K562 (cell line): ENCODE measurements around the gene KYAT1. TPM values are rescaled to one million over a fixed set of nuclear protein-coding genes. Genes with fewer than 3 reads are reported as not detected.

Experiments used
- ATAC-seq: fragments of 200-7000 bp; cut with Tn5 transposase; 3 replicates; pipeline ENCODE4 v1.9.1; 2020; ENCODE audit warnings: moderate library complexity
- BruUV-seq: library from RNA; stranded (reverse); fragments of 400-500 nt; replicated peaks from 2 replicates; lab custom pipeline; 2021; lab: Mats Ljungman, UMichigan
- CTCF ChIA-PET: fragments of 300-600 bp; formaldehyde crosslinking; extraction: SDS; loops from one replicate; lab custom pipeline; 2021; ENCODE audit warnings: low intra/inter-chr PET ratio; lab: Yijun Ruan, JAX
- POLR2A ChIA-PET: fragments of 300-600, 350-650 bp; sonication (Branson Sonifier 250); formaldehyde crosslinking; extraction: SDS; loops from one replicate; lab custom pipeline; 2021; ENCODE audit warnings: antibody characterized with exemption, inconsistent platforms; lab: Yijun Ruan, JAX
- DNase-seq, 4 experiments: peaks; one replicate each; pipeline versions ENCODE4 v3.0.0 to v3.0.0-alpha.2; 2011 to 2018; ENCODE audit warnings: low spot score in 3 of 4, mixed read lengths in 3 of 4; ENCODE audit errors: extremely low read depth in 1 of 4
- FAIRE-seq: peaks from 2 replicates; lab custom pipeline; 2011; peaks lifted over from hg19 to GRCh38; lab: Jason Lieb, UNC
- H2AFZ ChIP-seq: 2 replicates; pipeline ENCODE4 v1.6.0; 2011; ENCODE audit warnings: low read depth, low read length, control low read depth, inconsistent platforms
- H3K27ac ChIP-seq: fragments of 200-600 bp; 3 replicates; pipeline ENCODE4 v1.8.0; 2011; ENCODE audit warnings: low read depth, mild to moderate bottlenecking, control low read depth, inconsistent platforms, low read length, moderate library complexity, mixed read lengths; ENCODE audit errors: extremely low read depth
- H3K27me3 ChIP-seq, 2 experiments: fragments of 300-600 bp in 1 of 2; 2 replicates in 1 of 2; 3 replicates in 1 of 2; pipeline versions ENCODE4 v1.6.0 to v1.8.0; 2011; ENCODE audit warnings: inconsistent platforms in 2 of 2, low read length in 2 of 2, mild to moderate bottlenecking in 1 of 2, mixed read lengths in 1 of 2, moderate library complexity in 1 of 2; ENCODE audit not compliant: control insufficient read depth in 2 of 2, insufficient read depth in 2 of 2
- H3K36me3 ChIP-seq: fragments of 300-600 bp; 3 replicates; pipeline ENCODE4 v1.8.0; 2011; ENCODE audit warnings: mild to moderate bottlenecking, low read length, inconsistent platforms; ENCODE audit not compliant: control insufficient read depth, insufficient read depth
- H3K4me1 ChIP-seq, 2 experiments: fragments of 200-600 bp in 1 of 2; replicated peaks in 1 of 2; 2 replicates in 1 of 2; 3 replicates in 1 of 2; pipeline versions ENCODE4 v1.5.1 to v1.8.0; 2011; ENCODE audit warnings: inconsistent platforms in 2 of 2, low read length in 2 of 2, mild to moderate bottlenecking in 1 of 2, mixed read lengths in 1 of 2, moderate library complexity in 1 of 2; ENCODE audit not compliant: control insufficient read depth in 2 of 2, insufficient read depth in 2 of 2
- H3K4me2 ChIP-seq: 2 replicates; pipeline ENCODE4 v1.6.1; 2011; ENCODE audit warnings: low read length, control low read depth, inconsistent platforms, mixed read lengths; ENCODE audit not compliant: insufficient read depth
- H3K4me3 ChIP-seq: fragments of 200-600 bp; sonication (generic), shearing (Covaris generic); 2 replicates; pipeline ENCODE4 v1.5.1; 2016; ENCODE audit warnings: control low read depth, inconsistent platforms
- H3K79me2 ChIP-seq: fragments of 200-600 bp; 3 replicates; pipeline ENCODE4 v1.8.0; 2011; ENCODE audit warnings: low read length, inconsistent platforms; ENCODE audit not compliant: control insufficient read depth, insufficient read depth
- H3K9ac ChIP-seq, 2 experiments: 2 replicates each; pipeline versions ENCODE4 v1.6.0 to v1.6.1; 2011; ENCODE audit warnings: low read depth in 2 of 2, low read length in 2 of 2, control low read depth in 1 of 2, inconsistent platforms in 1 of 2, mild to moderate bottlenecking in 1 of 2, mixed read lengths in 1 of 2; ENCODE audit not compliant: insufficient read depth in 1 of 2
- H3K9me1 ChIP-seq: one replicate; pipeline ENCODE4 v1.6.0; 2011; ENCODE audit warnings: inconsistent platforms, mild to moderate bottlenecking, low read length, moderate library complexity; ENCODE audit not compliant: control insufficient read depth, insufficient read depth
- H3K9me3 ChIP-seq: replicated peaks from 2 replicates; pipeline ENCODE4 v1.5.1; 2011; ENCODE audit warnings: low read depth, low read length, inconsistent platforms; ENCODE audit not compliant: control insufficient read depth, insufficient read depth
- H4K20me1 ChIP-seq: replicated peaks from 2 replicates; pipeline ENCODE4 v1.6.1; 2011; ENCODE audit warnings: low read length, inconsistent platforms, mixed read lengths; ENCODE audit not compliant: control insufficient read depth, insufficient read depth
- HDAC2 ChIP-seq: fragments of 450-650 bp; IDR thresholded peaks from 2 replicates; pipeline ENCODE4 v1.6.1; 2016; ENCODE audit warnings: mild to moderate bottlenecking
- HNRNPLL ChIP-seq: fragments of 200-400 bp; formaldehyde crosslinking; IDR thresholded peaks from 2 replicates; pipeline ENCODE4 v1.6.1; 2017; ENCODE audit warnings: low read length, low read depth, mild to moderate bottlenecking; ENCODE audit not compliant: poor library complexity, severe bottlenecking
- MITF ChIP-seq: IDR thresholded peaks from 2 replicates; pipeline ENCODE4 v1.6.1; 2014; ENCODE audit warnings: antibody characterized with exemption
- POLR2A ChIP-seq: fragments of 450-650 bp; conservative IDR thresholded peaks from 2 replicates; pipeline ENCODE4 v1.6.1; 2016
- POLR2B ChIP-seq: fragments of 450-650 bp; IDR thresholded peaks from 2 replicates; pipeline ENCODE4 v1.6.1; 2018; ENCODE audit warnings: low read depth; ENCODE audit not compliant: partially characterized antibody
- POLR2G ChIP-seq: fragments of 200-400 bp; formaldehyde crosslinking; IDR thresholded peaks from 2 replicates; pipeline ENCODE4 v1.6.1; 2017; ENCODE audit warnings: low read depth, mild to moderate bottlenecking, antibody characterized with exemption, low read length, moderate library complexity
- RBFOX2 ChIP-seq: fragments of 200-400 bp; formaldehyde crosslinking; IDR thresholded peaks from 2 replicates; pipeline ENCODE4 v1.6.1; 2017; ENCODE audit warnings: low read depth, mild to moderate bottlenecking, low read length, moderate library complexity
- SUPT5H ChIP-seq: fragments of 450-650 bp; IDR thresholded peaks from 2 replicates; pipeline ENCODE4 v1.6.1; 2016
- USF1 ChIP-seq: sonication (generic); formaldehyde crosslinking; IDR thresholded peaks from 2 replicates; pipeline ENCODE4 v1.9.0; 2022; ENCODE audit warnings: mild to moderate bottlenecking, missing genetic modification reagents
- ZC3H11A ChIP-seq: IDR thresholded peaks from 2 replicates; pipeline ENCODE4 v1.6.1; 2012; ENCODE audit warnings: low read depth, low read length, improper control_type of control experiment
- ZFPM2 ChIP-seq: fragments of 250-450 bp; sonication (Bioruptor Pico); IDR thresholded peaks from 2 replicates; pipeline ENCODE4 v1.5.1; 2022; ENCODE audit warnings: mild to moderate bottlenecking
- ZNF551 ChIP-seq: fragments of 250-450 bp; sonication (Bioruptor Pico); IDR thresholded peaks from 2 replicates; pipeline ENCODE4 v1.5.0; 2021; ENCODE audit warnings: mild to moderate bottlenecking, moderate library complexity
- WGBS: fragments of 100-300 bp; shearing (Covaris generic); methylation state at CpG from one replicate; pipeline ENCODE4 v1.1.6; 2016; ENCODE audit warnings: low coverage, mixed read lengths; ENCODE audit not compliant: insufficient coverage; ENCODE audit errors: missing lambda C conversion rate; 5-methylcytosine and 5-hydroxymethylcytosine counted together
- in situ Hi-C: fragments of 300-500 bp; cut with MboI; formaldehyde crosslinking; loops from 4 replicates; pipeline ENCODE4 v1.15.0; 2018; ENCODE audit warnings: inconsistent platforms, mixed read lengths
- intact Hi-C: fragments of 100-400 bp; cut with micrococcal nuclease; formaldehyde crosslinking; loops from 2 replicates; pipeline ENCODE4 v1.14.2; 2022
- polyA plus RNA-seq, 8 experiments: library from polyadenylated mRNA; depleted of rRNA in 4 of 8; stranded (reverse) in 5 of 8; unstranded in 3 of 8; fragments of >200 nt; fragmentation: Nextera tagmentation in 2 of 8; fragmentation: Illumina TruSeq in 1 of 8; extraction: Ambion mirVana in 2 of 8; extraction: Trizol in 1 of 8; gene quantifications; 2 replicates each; pipeline versions ENCODE4 v1.2.1 to v1.2.3, GENCODE V29; 2011 to 2014; ENCODE audit warnings: inconsistent platforms in 1 of 8, missing spikeins in 1 of 8
- total RNA-seq, 7 experiments: library from RNA; depleted of rRNA in 6 of 7; stranded (reverse); fragments of >200 nt in 6 of 7; fragmentation: Illumina TruSeq in 2 of 7; extraction: Trizol in 2 of 7; gene quantifications; 2 replicates each; pipeline versions ENCODE4 v1.2.1 to v1.2.3, GENCODE V29; 2011 to 2021; ENCODE audit warnings: low replicate concordance in 1 of 7

Gene KYAT1
- total and polyA plus RNA-seq, 9 of the 15 experiments (the other 6 are each of a cell fraction or from before 2014, with no cell fraction given), result 6.4 to 16.8 (median 11.1) TPM

- Histone ChIP-seq H3K4me2 (no peak overlapping the region), H3K27me3 (no peaks in the 10 kb centered on the region), H3K36me3 (peaks cover 89% of the 10 kb centered on the region), H3K9ac (no peak overlapping the region), H3K79me2 (peaks cover 23% of the 10 kb centered on the region), H3K4me1 (peaks cover 8 to 61% of the 10 kb centered on the region in 2 experiments; a peak in 4 of 5 replicates), H3K27ac (no peak overlapping the region), H3K4me3 (no peak overlapping the region), H2AFZ (no peak overlapping the region), H3K9me3 (no peaks in the 10 kb centered on the region), H4K20me1 (peaks cover 11% of the 10 kb centered on the region), H3K9me1 (no peaks in the 10 kb centered on the region)
- 86% methylated on average over 5 of the region's 7 CpGs for WGBS
- no peak for ATAC-seq
- intact Hi-C loops (no loop called here), in situ Hi-C loops (no loop called here)
- ChIA-PET POLR2A (interaction anchor here (1.0 kb wide), 1 partner anchor 66 kb away, joined by 5 read pairs; no protein-coding TSS in a partner anchor), CTCF (no interaction called here)
- TF ChIP-seq POLR2G, result peak; percentile 61
- 0 out of 2 replicates have a peak, but pooled peaks have one; percentile 28 for TF ChIP-seq SUPT5H
- no peak for TF ChIP-seq ZNF551 (CRISPR knock-in tag)
- no TSS peak for BruUV-seq
- FAIRE-seq, result no peak
- DNase-seq, result no peak
These were observed 56.8 kb downstream of the KYAT1 start for GRCh38 chr9:128824911-128825310.

GRCh38 chr9:128823903-128824406, 57.8 kb downstream of the KYAT1 start:
- Histone ChIP-seq H3K4me2 (no peak overlapping the region), H3K4me1 (peaks cover 10 to 62% of the 10 kb centered on the region in 2 experiments; a peak in 4 of 5 replicates), H3K9ac (no peak overlapping the region), H3K9me1 (no peaks in the 10 kb centered on the region), H3K79me2 (peaks cover 27% of the 10 kb centered on the region), H2AFZ (no peak overlapping the region), H3K27me3 (no peaks in the 10 kb centered on the region), H3K4me3 (no peak overlapping the region), H4K20me1 (peaks cover 14% of the 10 kb centered on the region), H3K36me3 (peaks cover 90% of the 10 kb centered on the region), H3K27ac (no peak overlapping the region), H3K9me3 (no peaks in the 10 kb centered on the region)
- ChIA-PET CTCF (no interaction called here), POLR2A (interaction anchor here (0.7 to 1.0 kb wide), 4 partner anchors 18 to 428 kb away, joined by 3 to 5 read pairs (median 4); no protein-coding TSS in a partner anchor)
- in situ Hi-C loops, result no loop called here
- no peak for FAIRE-seq
- intact Hi-C loops, result no loop called here
- peak in 1 of 4 experiments; percentile 24 for DNase-seq
- no peak for ATAC-seq
- WGBS, result 82% methylated on average over 12 of the region's 12 CpGs
- BruUV-seq, result no TSS peak
- TF ChIP-seq POLR2A, result peak; percentile 0; the same call in 1 of the 2 replicates
- peak; percentile 48 for TF ChIP-seq POLR2B
- no peak for TF ChIP-seq ZFPM2 (CRISPR knock-in tag)
- no peak for TF ChIP-seq ZC3H11A
- TF ChIP-seq RBFOX2, result peak; percentile 53
- peak; percentile 30 for TF ChIP-seq SUPT5H
- no peak for TF ChIP-seq HDAC2
- no peak for TF ChIP-seq MITF
- TF ChIP-seq POLR2G, result peak; percentile 62
- no peak for TF ChIP-seq HNRNPLL
- no peak for TF ChIP-seq USF1 (CRISPR knock-in tag)
